ENCODE results near the gene KCNQ1OT1. TPM values are rescaled to one million over a fixed set of nuclear protein-coding genes. Genes with fewer than 3 reads are reported as not detected.

KCNQ1OT1 gene
- total RNA-seq, 1 donor from 2014 or later, result 0.68 TPM

- intact Hi-C loops (cut with micrococcal nuclease), result no loop called here
- no peak overlapping the region for H3K27ac Mint-ChIP-seq
- peaks cover 14% of the 10 kb centered on the region for H3K9me3 Mint-ChIP-seq
- no peaks in the 10 kb centered on the region for H3K36me3 Mint-ChIP-seq (ENCODE audit: low read depth)
- H3K27me3 Mint-ChIP-seq (ENCODE audit: low read depth), result no peaks in the 10 kb centered on the region
- no peak overlapping the region for H3K4me3 Mint-ChIP-seq (ENCODE audit: low read depth)
- no peak for DNase-seq (ENCODE audit: low spot score)
- no peaks in the 10 kb centered on the region for H3K4me1 Mint-ChIP-seq (ENCODE audit: low read depth)
Measured at GRCh38 chr11:2709429-2709828, 9.6 kb upstream of the KCNQ1OT1 start.

- Mint-ChIP-seq H3K9me3 (peaks cover 14% of the 10 kb centered on the region), H3K4me1 (ENCODE audit: low read depth) (no peaks in the 10 kb centered on the region), H3K27ac (no peak overlapping the region), H3K4me3 (ENCODE audit: low read depth) (no peak overlapping the region), H3K27me3 (ENCODE audit: low read depth) (no peaks in the 10 kb centered on the region), H3K36me3 (ENCODE audit: low read depth) (no peaks in the 10 kb centered on the region)
- DNase-seq (ENCODE audit: low spot score), result no peak
- intact Hi-C loops (cut with micrococcal nuclease), result no loop called here
Measured at GRCh38 chr11:2708757-2709281, 9.0 kb upstream of the KCNQ1OT1 start.

DNA sequence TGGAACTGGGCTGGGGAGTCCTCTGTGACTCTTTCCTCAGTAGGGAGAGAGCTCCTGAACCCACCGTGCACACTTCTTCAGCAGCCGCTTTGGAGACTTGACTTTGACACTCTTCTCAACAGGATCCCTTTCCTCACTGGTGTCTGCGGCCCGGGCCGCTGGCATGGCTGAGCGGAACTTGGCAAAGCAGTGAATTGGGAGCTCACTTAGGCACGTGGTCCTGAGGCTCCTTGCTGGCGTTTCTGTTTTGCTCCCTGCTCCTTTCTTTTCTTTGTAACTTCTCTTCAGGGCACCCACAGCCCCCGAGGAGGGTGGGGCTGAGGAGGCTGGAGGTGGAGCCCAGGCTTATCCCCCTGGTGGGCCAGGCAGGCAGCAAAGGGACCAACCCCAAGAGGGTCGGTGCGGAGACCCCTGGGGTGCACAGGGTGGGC is 8.4 kb upstream of the KCNQ1OT1 start:
- H3K27ac Mint-ChIP-seq, result no peak overlapping the region
- H3K4me3 Mint-ChIP-seq (ENCODE audit: low read depth), result no peak overlapping the region
- no peaks in the 10 kb centered on the region for H3K36me3 Mint-ChIP-seq (ENCODE audit: low read depth)
- intact Hi-C loops (cut with micrococcal nuclease), result no loop called here
- H3K27me3 Mint-ChIP-seq (ENCODE audit: low read depth), result no peaks in the 10 kb centered on the region
- DNase-seq (ENCODE audit: low spot score), result no peak
- H3K9me3 Mint-ChIP-seq, result peaks cover 14% of the 10 kb centered on the region
- H3K4me1 Mint-ChIP-seq (ENCODE audit: low read depth), result no peaks in the 10 kb centered on the region

DNA sequence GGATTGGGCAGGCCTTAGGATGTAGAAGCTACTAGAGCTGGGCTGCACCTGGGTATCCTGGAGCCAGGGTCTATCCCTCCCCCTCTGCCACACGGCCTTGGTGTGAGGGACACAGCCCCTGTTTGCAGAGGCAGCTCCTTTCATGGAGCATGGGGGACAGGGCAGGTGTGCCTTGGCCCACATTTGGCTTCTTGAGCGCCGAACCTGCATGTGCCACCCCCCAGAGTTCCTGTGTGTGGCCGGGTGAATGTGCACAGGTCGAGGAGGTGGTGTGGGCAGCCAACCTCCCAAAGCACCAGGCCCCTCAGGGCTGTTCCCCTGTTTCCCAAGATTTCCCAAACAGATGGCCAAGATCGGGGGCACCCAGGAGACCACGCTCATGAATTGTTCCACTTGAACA is 7.9 kb upstream of the KCNQ1OT1 start:
- H3K27ac Mint-ChIP-seq, result no peak overlapping the region
- H3K9me3 Mint-ChIP-seq, result peaks cover 14% of the 10 kb centered on the region
- no peaks in the 10 kb centered on the region for H3K27me3 Mint-ChIP-seq (ENCODE audit: low read depth)
- intact Hi-C loops (cut with micrococcal nuclease), result no loop called here
- DNase-seq (ENCODE audit: low spot score), result no peak
- no peak overlapping the region for H3K4me3 Mint-ChIP-seq (ENCODE audit: low read depth)
- H3K36me3 Mint-ChIP-seq (ENCODE audit: low read depth), result no peaks in the 10 kb centered on the region
- H3K4me1 Mint-ChIP-seq (ENCODE audit: low read depth), result no peaks in the 10 kb centered on the region

- no peaks in the 10 kb centered on the region for H3K4me1 Mint-ChIP-seq (ENCODE audit: low read depth)
- no peak for DNase-seq (ENCODE audit: low spot score)
- H3K9me3 Mint-ChIP-seq, result peaks cover 14% of the 10 kb centered on the region
- intact Hi-C loops (cut with micrococcal nuclease), result no loop called here
- no peaks in the 10 kb centered on the region for H3K27me3 Mint-ChIP-seq (ENCODE audit: low read depth)
- H3K27ac Mint-ChIP-seq, result no peak overlapping the region
- no peak overlapping the region for H3K4me3 Mint-ChIP-seq (ENCODE audit: low read depth)
- no peaks in the 10 kb centered on the region for H3K36me3 Mint-ChIP-seq (ENCODE audit: low read depth)
Measured at GRCh38 chr11:2706321-2706720, 6.5 kb upstream of the KCNQ1OT1 start.

DNA sequence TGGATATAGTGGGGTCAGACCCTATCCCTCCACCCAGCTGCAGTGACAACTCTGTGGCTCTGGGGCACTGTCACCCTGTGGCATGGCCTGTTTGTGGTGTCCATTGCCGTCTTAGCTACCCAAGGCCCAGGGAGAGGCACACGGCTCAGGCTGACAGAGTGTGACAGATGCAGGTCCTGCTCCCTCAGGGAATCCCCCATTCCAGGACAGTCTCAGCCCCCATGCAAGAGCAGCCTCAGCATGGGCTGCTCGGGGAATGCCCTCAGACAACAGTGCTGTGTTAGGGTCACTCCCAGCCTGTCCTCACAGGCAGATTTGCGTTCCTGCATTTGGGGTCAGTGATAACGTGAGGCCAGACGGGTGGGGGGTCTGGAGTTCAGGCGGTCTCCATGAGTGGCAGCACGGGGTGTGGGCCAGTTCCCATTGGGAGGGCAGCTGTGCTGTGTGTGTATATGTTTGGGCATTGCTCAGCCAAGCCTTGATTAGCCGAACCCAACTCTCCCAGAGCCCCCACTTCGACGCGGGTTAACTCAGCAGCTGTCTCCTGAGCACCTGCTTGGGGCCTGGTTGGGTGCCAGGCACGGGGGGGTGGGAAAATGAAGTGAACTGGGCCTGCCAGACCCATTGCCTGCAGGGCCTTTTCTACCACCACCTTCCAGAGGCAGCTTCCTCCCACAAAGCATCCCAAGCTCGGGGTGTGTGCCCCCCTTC is 5.3 kb upstream of the KCNQ1OT1 start:
- no peak overlapping the region for H3K27ac Mint-ChIP-seq
- intact Hi-C loops (cut with micrococcal nuclease), result no loop called here
- H3K36me3 Mint-ChIP-seq (ENCODE audit: low read depth), result no peaks in the 10 kb centered on the region
- H3K4me3 Mint-ChIP-seq (ENCODE audit: low read depth), result no peak overlapping the region
- H3K27me3 Mint-ChIP-seq (ENCODE audit: low read depth), result no peaks in the 10 kb centered on the region
- DNase-seq (ENCODE audit: low spot score), result no peak
- H3K4me1 Mint-ChIP-seq (ENCODE audit: low read depth), result peaks cover 3% of the 10 kb centered on the region
- H3K9me3 Mint-ChIP-seq, result peaks cover 6% of the 10 kb centered on the region

DNA sequence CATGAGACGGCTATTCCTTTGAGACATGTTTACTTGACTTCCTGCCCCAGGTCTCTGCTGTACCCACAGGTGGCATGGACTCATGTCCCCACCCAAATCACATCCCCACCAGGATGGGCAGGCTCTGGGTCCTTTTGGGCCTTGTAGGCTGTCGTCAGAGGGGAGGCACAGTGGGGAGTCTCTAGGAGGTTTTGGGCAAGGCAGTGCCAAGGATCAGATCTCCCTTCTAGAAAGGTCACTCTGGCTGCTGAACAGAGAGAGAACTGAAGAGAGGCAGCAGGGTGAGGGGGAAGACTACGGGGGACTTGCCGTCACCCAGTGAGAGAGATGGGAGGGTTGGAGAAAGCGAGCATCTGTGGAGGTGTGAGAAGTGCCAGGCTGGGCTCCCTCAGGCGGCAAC is 4.6 kb upstream of the KCNQ1OT1 start:
- Mint-ChIP-seq H3K36me3 (ENCODE audit: low read depth) (no peaks in the 10 kb centered on the region), H3K4me1 (ENCODE audit: low read depth) (peaks cover 3% of the 10 kb centered on the region), H3K27ac (no peak overlapping the region), H3K27me3 (ENCODE audit: low read depth) (no peaks in the 10 kb centered on the region), H3K4me3 (ENCODE audit: low read depth) (no peak overlapping the region), H3K9me3 (peaks cover 6% of the 10 kb centered on the region)
- DNase-seq (ENCODE audit: low spot score), result no peak
- intact Hi-C loops (cut with micrococcal nuclease), result no loop called here

GRCh38 chr11:2703363-2704141 is 3.8 kb upstream of the KCNQ1OT1 start:
- peaks cover under 1% of the 10 kb centered on the region for H3K36me3 Mint-ChIP-seq (ENCODE audit: low read depth)
- H3K4me1 Mint-ChIP-seq (ENCODE audit: low read depth), result peaks cover 5% of the 10 kb centered on the region
- H3K27me3 Mint-ChIP-seq (ENCODE audit: low read depth), result no peaks in the 10 kb centered on the region
- DNase-seq (ENCODE audit: low spot score), result no peak
- H3K27ac Mint-ChIP-seq, result no peak overlapping the region
- no peak overlapping the region for H3K4me3 Mint-ChIP-seq (ENCODE audit: low read depth)
- intact Hi-C loops (cut with micrococcal nuclease), result no loop called here
- peaks cover 6% of the 10 kb centered on the region for H3K9me3 Mint-ChIP-seq

DNA sequence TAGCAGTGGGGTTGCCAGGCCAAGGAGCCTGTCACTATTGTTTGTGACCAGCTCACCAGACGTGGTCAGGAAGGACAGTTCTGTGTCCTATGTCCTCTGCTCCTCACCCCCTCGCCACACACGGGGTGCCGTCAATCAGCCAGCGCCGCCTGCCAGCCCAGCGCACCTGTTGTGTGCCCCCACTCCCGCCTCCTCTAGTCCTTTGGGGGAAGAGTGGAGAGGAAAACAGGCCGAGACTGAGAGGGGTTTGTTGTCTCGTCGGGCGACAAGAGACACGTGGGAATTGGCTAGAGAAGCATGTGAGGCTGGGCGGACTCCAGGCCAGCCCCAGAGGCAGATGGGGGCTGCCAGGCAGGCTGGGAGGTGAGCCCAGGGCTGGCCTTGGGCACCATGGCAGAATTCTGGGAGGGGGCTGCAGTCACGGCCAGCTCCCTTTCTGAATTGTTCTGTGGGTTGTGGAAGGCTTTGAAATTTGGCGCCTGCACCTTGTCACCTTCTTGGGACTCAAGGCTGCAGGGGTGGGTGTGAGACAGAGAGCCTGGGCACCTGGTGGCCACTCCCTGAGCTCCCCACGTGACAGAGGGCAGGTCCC is 3.1 kb upstream of the KCNQ1OT1 start:
- Mint-ChIP-seq H3K27me3 (ENCODE audit: low read depth) (no peaks in the 10 kb centered on the region), H3K4me3 (ENCODE audit: low read depth) (no peak overlapping the region), H3K27ac (no peak overlapping the region), H3K4me1 (ENCODE audit: low read depth) (peaks cover 9% of the 10 kb centered on the region), H3K36me3 (ENCODE audit: low read depth) (peaks cover 5% of the 10 kb centered on the region), H3K9me3 (peaks cover 6% of the 10 kb centered on the region)
- intact Hi-C loops (cut with micrococcal nuclease), result no loop called here
- DNase-seq (ENCODE audit: low spot score), result no peak

DNA sequence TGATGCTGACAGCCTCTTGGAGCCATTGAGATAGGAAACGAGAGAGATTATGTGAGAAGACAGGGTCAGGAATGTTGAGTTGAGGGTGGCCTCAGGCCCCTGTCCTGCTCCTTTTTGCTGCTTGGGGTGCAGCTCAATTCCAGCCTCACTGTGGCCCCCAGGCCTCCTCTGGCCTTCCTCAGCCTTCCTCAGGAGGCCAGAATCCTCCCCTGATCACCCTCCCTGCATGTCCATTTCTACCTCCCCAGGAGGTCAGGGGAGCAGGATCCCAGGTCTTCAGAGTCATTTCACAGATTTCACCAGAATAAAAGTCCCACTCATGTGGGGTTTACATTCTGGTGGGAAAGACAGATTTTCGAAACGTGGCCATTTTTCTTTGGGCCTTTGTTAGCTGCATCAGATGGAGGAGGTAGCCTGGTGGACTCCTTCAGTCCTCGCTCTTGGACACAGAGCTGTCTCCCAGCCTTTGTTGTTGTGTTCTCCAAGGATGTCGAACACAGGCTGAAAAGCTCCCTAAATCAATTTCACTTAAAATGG is 2.2 kb upstream of the KCNQ1OT1 start:
- intact Hi-C loops (cut with micrococcal nuclease), result no loop called here
- Mint-ChIP-seq H3K4me3 (ENCODE audit: low read depth) (no peak overlapping the region), H3K9me3 (peaks cover 6% of the 10 kb centered on the region), H3K27ac (no peak overlapping the region), H3K4me1 (ENCODE audit: low read depth) (peaks cover 9% of the 10 kb centered on the region), H3K27me3 (ENCODE audit: low read depth) (no peaks in the 10 kb centered on the region), H3K36me3 (ENCODE audit: low read depth) (peaks cover 5% of the 10 kb centered on the region)
- no peak for DNase-seq (ENCODE audit: low spot score)

GRCh38 chr11:2701230-2701629 is 1.4 kb upstream of the KCNQ1OT1 start:
- intact Hi-C loops (cut with micrococcal nuclease), result no loop called here

DNA sequence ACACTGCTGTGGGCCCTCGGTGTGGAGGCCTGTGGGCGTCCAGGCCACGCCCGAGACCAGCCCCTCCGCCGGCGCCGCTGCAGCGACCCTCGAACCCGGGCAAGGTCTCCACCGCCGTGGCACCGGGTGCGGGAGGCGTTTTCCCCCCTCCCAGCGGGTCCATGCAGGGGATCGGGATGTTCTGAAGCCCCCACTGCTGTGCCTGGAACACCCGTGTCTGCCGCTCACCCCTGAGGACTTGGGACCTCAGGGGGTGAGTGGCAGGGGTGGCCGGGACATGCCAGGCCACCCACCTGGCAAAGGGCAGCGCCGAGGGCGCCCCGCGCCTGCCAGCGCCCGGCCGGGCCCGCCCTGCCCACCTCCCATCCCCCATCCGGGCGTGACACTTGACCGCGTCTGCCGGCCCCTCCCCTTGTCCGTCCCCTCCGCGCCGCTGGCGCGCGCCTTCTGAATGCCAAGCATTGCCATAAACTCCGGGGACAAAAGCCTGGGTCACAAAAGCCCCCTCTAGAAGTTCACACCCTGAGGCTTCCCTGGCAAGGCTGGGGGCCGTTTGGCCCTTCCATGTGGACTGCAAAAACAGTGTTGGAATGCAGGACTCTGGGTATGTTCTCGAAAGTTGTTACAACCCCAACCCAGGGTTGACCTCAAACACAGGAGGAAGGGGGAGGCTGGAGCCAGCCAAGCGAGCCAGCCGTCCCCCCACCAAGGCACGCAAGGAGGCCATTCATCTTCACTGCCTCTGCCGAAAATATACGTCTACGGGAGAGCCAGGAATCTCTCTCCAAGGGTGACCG is 819 bp upstream of the KCNQ1OT1 start:
- Mint-ChIP-seq H3K27ac (no peak overlapping the region), H3K27me3 (ENCODE audit: low read depth) (no peaks in the 10 kb centered on the region), H3K9me3 (peaks cover under 1% of the 10 kb centered on the region), H3K36me3 (ENCODE audit: low read depth) (peaks cover 5% of the 10 kb centered on the region), H3K4me3 (ENCODE audit: low read depth) (peak overlapping the region; percentile 73), H3K4me1 (ENCODE audit: low read depth) (peaks cover 9% of the 10 kb centered on the region)
- intact Hi-C loops (cut with micrococcal nuclease), result no loop called here
- DNase-seq (ENCODE audit: low spot score), result peak; percentile 24

More at GRCh38 chr11:2701230-2701629, 1.4 kb upstream of the KCNQ1OT1 start:
- Mint-ChIP-seq H3K4me3 (ENCODE audit: low read depth) (peak overlapping the region; percentile 67), H3K36me3 (ENCODE audit: low read depth) (peaks cover 5% of the 10 kb centered on the region), H3K4me1 (ENCODE audit: low read depth) (peaks cover 9% of the 10 kb centered on the region), H3K27me3 (ENCODE audit: low read depth) (no peaks in the 10 kb centered on the region), H3K9me3 (peaks cover 6% of the 10 kb centered on the region), H3K27ac (no peak overlapping the region)
- DNase-seq (ENCODE audit: low spot score), result no peak

Measured in activated T-helper 2 cell treated with anti-CD3 and anti-CD28 coated beads, Interferon-gamma antibody, Interleukin-2, Interleukin-4, amounts not matched to agents 10 μg/mL and 5 μg/mL and 100 μg/mL, durations not matched to agents 14 hours and 24 hours and 36 hours (primary cell).